Loucy (cell line): ENCODE measurements around the gene WFIKKN1.

ENCODE experiments used
- H2AFZ ChIP-seq: fragments of 200-600 bp; sonication (generic); 2 replicates; pipeline ENCODE4 v1.6.0; 2016; ENCODE audit warnings: antibody characterized with exemption, mild to moderate bottlenecking, low read length, moderate library complexity
- H3F3A ChIP-seq: fragments of 200-600 bp; 2 replicates; pipeline ENCODE4 v1.6.0; 2016; ENCODE audit warnings: antibody characterized with exemption, low read depth, mild to moderate bottlenecking
- H3K27me3 ChIP-seq: fragments of 200-600 bp; sonication (generic); 2 replicates; pipeline ENCODE4 v1.6.1; 2014; ENCODE audit warnings: low read length, mild to moderate bottlenecking; ENCODE audit not compliant: insufficient read depth, poor library complexity, severe bottlenecking
- H3K36me3 ChIP-seq: fragments of 200-600 bp; sonication (generic); 2 replicates; pipeline ENCODE4 v1.6.1; 2016; ENCODE audit warnings: low read length; ENCODE audit not compliant: insufficient read depth
- H3K4me1 ChIP-seq: fragments of 200-600 bp; sonication (generic); 2 replicates; pipeline ENCODE4 v1.5.1; 2014; ENCODE audit warnings: low read length, mild to moderate bottlenecking; ENCODE audit not compliant: insufficient read depth, poor library complexity, severe bottlenecking
- H3K4me2 ChIP-seq: fragments of 200-600 bp; sonication (generic); 2 replicates; pipeline ENCODE4 v1.6.0; 2014; ENCODE audit warnings: antibody characterized with exemption, low read length, low read depth, mild to moderate bottlenecking; ENCODE audit not compliant: poor library complexity, severe bottlenecking
- H3K4me3 ChIP-seq: fragments of 200-600 bp; sonication (generic); 2 replicates; pipeline ENCODE4 v1.5.1; 2014; ENCODE audit warnings: low read length, mild to moderate bottlenecking, mixed read lengths; ENCODE audit not compliant: poor library complexity, severe bottlenecking
- H3K79me2 ChIP-seq: fragments of 200-600 bp; sonication (generic); 2 replicates; pipeline ENCODE4 v1.6.1; 2014; ENCODE audit warnings: low read length; ENCODE audit not compliant: insufficient read depth
- H3K9ac ChIP-seq: fragments of 200-600 bp; sonication (generic); 2 replicates; pipeline ENCODE4 v1.6.0; 2014; ENCODE audit warnings: mild to moderate bottlenecking, low read depth, low read length, moderate library complexity; ENCODE audit not compliant: poor library complexity, severe bottlenecking
- H3K9me2 ChIP-seq: fragments of 200-600 bp; sonication (generic); replicated peaks from 2 replicates; pipeline ENCODE4 v1.6.1; 2016; ENCODE audit warnings: low read depth, low read length, mixed read lengths
- H3K9me3 ChIP-seq: fragments of 200-600 bp; sonication (generic); 2 replicates; pipeline ENCODE4 v1.6.1; 2014; ENCODE audit warnings: mild to moderate bottlenecking, antibody characterized with exemption, low read length, low read depth; ENCODE audit not compliant: insufficient read depth
- H4K20me1 ChIP-seq: fragments of 200-600 bp; sonication (generic); 2 replicates; pipeline ENCODE4 v1.6.0; 2014; ENCODE audit warnings: antibody characterized with exemption, low read length, mild to moderate bottlenecking; ENCODE audit not compliant: insufficient read depth, poor library complexity, severe bottlenecking
- CTCF ChIP-seq: fragments of 200-600 bp; sonication (generic); conservative IDR thresholded peaks from 2 replicates; pipeline ENCODE4 v1.5.1; 2014; ENCODE audit warnings: mild to moderate bottlenecking, antibody characterized with exemption, low read length
- EZH2phosphoT487 ChIP-seq: fragments of 200-600 bp; IDR thresholded peaks from 2 replicates; pipeline ENCODE4 v1.6.1; 2018; ENCODE audit warnings: antibody characterized with exemption, mild to moderate bottlenecking, moderate library complexity, borderline replicate concordance

The WFIKKN1 gene

GRCh38 chr16:586047-586644, 44.6 kb upstream of the WFIKKN1 start:
- peaks cover 22% of the 10 kb centered on the region; the same call in 1 of the 2 replicates for H3K79me2 ChIP-seq
- no peak overlapping the region for H3K4me3 ChIP-seq
- H3K9ac ChIP-seq: no peak overlapping the region
- no peaks in the 10 kb centered on the region for H3K9me2 ChIP-seq
- H3K36me3 ChIP-seq: no peaks in the 10 kb centered on the region
- H2AFZ ChIP-seq: no peak overlapping the region
- H3K9me3 ChIP-seq: no peaks in the 10 kb centered on the region
- H3K4me1 ChIP-seq: peaks cover 6% of the 10 kb centered on the region
- TF ChIP-seq EZH2phosphoT487 (no peak), CTCF (no peak)
- H4K20me1 ChIP-seq: peaks cover 6% of the 10 kb centered on the region
- no peak overlapping the region for H3K4me2 ChIP-seq
- no peaks in the 10 kb centered on the region for H3F3A ChIP-seq
- H3K27me3 ChIP-seq: no peaks in the 10 kb centered on the region

GRCh38 chr16:586645-587590, 43.9 kb upstream of the WFIKKN1 start:
- H3K9ac ChIP-seq: peak overlapping the region; percentile 85
- TF ChIP-seq CTCF (no peak), EZH2phosphoT487 (no peak)
- H3K9me2 ChIP-seq: no peaks in the 10 kb centered on the region
- H3K4me3 ChIP-seq: peak overlapping the region; percentile 83
- peaks cover 7% of the 10 kb centered on the region for H3K4me1 ChIP-seq
- H3K4me2 ChIP-seq: peak overlapping the region; percentile 75
- H4K20me1 ChIP-seq: peaks cover 6% of the 10 kb centered on the region
- no peaks in the 10 kb centered on the region for H3K36me3 ChIP-seq
- no peaks in the 10 kb centered on the region for H3K9me3 ChIP-seq
- no peaks in the 10 kb centered on the region for H3F3A ChIP-seq
- peaks cover 27% of the 10 kb centered on the region; the same call in 1 of the 2 replicates for H3K79me2 ChIP-seq
- H3K27me3 ChIP-seq: no peaks in the 10 kb centered on the region
- H2AFZ ChIP-seq: no peak overlapping the region

- Histone ChIP-seq H3K9ac (peak overlapping the region; percentile 85), H3K4me2 (peak overlapping the region; percentile 75), H3K27me3 (no peaks in the 10 kb centered on the region), H2AFZ (no peak overlapping the region), H3K79me2 (peaks cover 41% of the 10 kb centered on the region; the same call in 1 of the 2 replicates), H3K36me3 (no peaks in the 10 kb centered on the region), H3F3A (no peaks in the 10 kb centered on the region), H3K4me3 (peak overlapping the region; percentile 83), H3K4me1 (peaks cover 24% of the 10 kb centered on the region), H3K9me3 (no peaks in the 10 kb centered on the region), H3K9me2 (no peaks in the 10 kb centered on the region), H4K20me1 (peaks cover 6% of the 10 kb centered on the region)
- TF ChIP-seq EZH2phosphoT487 (no peak), CTCF (no peak)
Measured at GRCh38 chr16:588639-588888, 42.2 kb upstream of the WFIKKN1 start.
